Endothelial cell of umbilical vein (primary cell): Measurements from ENCODE around the gene TSNAX. TPM values are rescaled to one million over a fixed set of nuclear protein-coding genes. Genes with fewer than 3 reads are reported as not detected.

Experiments used
- BruUV-seq: library from RNA; stranded (reverse); fragments of 400-500 nt; replicated peaks from 2 replicates; lab custom pipeline; 2021; lab: Mats Ljungman, UMichigan
- CTCF ChIA-PET: fragments of 300-600, 350-600 bp; sonication (Branson Sonifier 250); formaldehyde crosslinking; loops from one replicate; lab custom pipeline; 2021; ENCODE audit warnings: antibody characterized with exemption, inconsistent platforms; lab: Charles Lee
- POLR2A ChIA-PET: fragments of 300-600, 350-600 bp; sonication (Branson Sonifier 250); formaldehyde crosslinking; loops from one replicate; lab custom pipeline; 2021; ENCODE audit warnings: antibody characterized with exemption, inconsistent platforms; lab: Charles Lee
- DNase-seq: peaks from one replicate; pipeline ENCODE4 v3.0.0-alpha.2; 2011; ENCODE audit warnings: low read depth, low spot score
- FAIRE-seq: peaks from 2 replicates; lab custom pipeline; 2011; peaks lifted over from hg19 to GRCh38; lab: Jason Lieb, UNC
- H2AFZ ChIP-seq: 2 replicates; pipeline ENCODE4 v1.6.0; 2012; ENCODE audit warnings: low read depth, low read length, control low read depth, inconsistent platforms
- H3K27ac ChIP-seq: 2 replicates; pipeline ENCODE4 v1.5.1; 2011; ENCODE audit warnings: low read depth, mild to moderate bottlenecking, control low read depth, low read length, moderate library complexity; ENCODE audit not compliant: insufficient read depth
- H3K27me3 ChIP-seq, 2 experiments: 2 replicates each; pipeline versions ENCODE4 v1.6.0 to v1.6.1; 2011; ENCODE audit warnings: low read length in 2 of 2, mixed read lengths in 1 of 2; ENCODE audit not compliant: control insufficient read depth in 2 of 2, insufficient read depth in 2 of 2
- H3K36me3 ChIP-seq, 2 experiments: 2 replicates in 1 of 2; 3 replicates in 1 of 2; pipeline ENCODE4 v1.5.1; 2011; ENCODE audit warnings: low read length in 2 of 2, mild to moderate bottlenecking in 1 of 2, moderate library complexity in 1 of 2; ENCODE audit not compliant: control insufficient read depth in 2 of 2, insufficient read depth in 2 of 2; ENCODE audit errors: extremely low read depth in 1 of 2
- H3K4me1 ChIP-seq: 3 replicates; pipeline ENCODE4 v1.5.1; 2011; ENCODE audit warnings: mild to moderate bottlenecking, low read length; ENCODE audit not compliant: control insufficient read depth, insufficient read depth; ENCODE audit errors: extremely low read depth
- H3K4me2 ChIP-seq: 2 replicates; pipeline ENCODE4 v1.6.1; 2011; ENCODE audit warnings: low read length, control low read depth, mixed read lengths; ENCODE audit not compliant: insufficient read depth
- H3K4me3 ChIP-seq, 3 experiments: fragments of 200-600 bp in 1 of 3; sonication (generic), shearing (Covaris generic) in 1 of 3; replicated peaks in 1 of 3; 2 replicates each; pipeline ENCODE4 v1.5.1; 2011 to 2016; ENCODE audit warnings: control low read depth in 3 of 3, low read length in 3 of 3, mild to moderate bottlenecking in 2 of 3, inconsistent platforms in 1 of 3, low read depth in 1 of 3, moderate library complexity in 1 of 3; ENCODE audit not compliant: insufficient read depth in 1 of 3
- H3K79me2 ChIP-seq: 2 replicates; pipeline ENCODE4 v1.6.0; 2012; ENCODE audit warnings: low read length, inconsistent platforms; ENCODE audit not compliant: control insufficient read depth, insufficient read depth
- H3K9ac ChIP-seq: replicated peaks from 2 replicates; pipeline ENCODE3; 2011; ENCODE audit warnings: low read length, control low read depth; ENCODE audit not compliant: insufficient read depth; ENCODE audit errors: extremely low read depth
- H3K9me1 ChIP-seq: replicated peaks from 3 replicates; pipeline ENCODE4 v1.6.0; 2011; ENCODE audit warnings: mild to moderate bottlenecking, low read length; ENCODE audit not compliant: control insufficient read depth, insufficient read depth; ENCODE audit errors: extremely low read depth
- H3K9me3 ChIP-seq: replicated peaks from 2 replicates; pipeline ENCODE4 v1.5.1; 2012; ENCODE audit warnings: low read length, inconsistent platforms; ENCODE audit not compliant: control insufficient read depth, insufficient read depth
- H4K20me1 ChIP-seq: replicated peaks from 2 replicates; pipeline ENCODE3; 2011; ENCODE audit warnings: mild to moderate bottlenecking, low read length; ENCODE audit not compliant: control insufficient read depth, insufficient read depth; ENCODE audit errors: extremely low read depth
- CTCF ChIP-seq, 2 donors: IDR thresholded peaks; 1 replicate in 1 of 2; 2 replicates in 1 of 2; pipeline ENCODE4 v1.5.1; 2011; ENCODE audit warnings: low read length in 2 of 2, mild to moderate bottlenecking in 2 of 2, moderate library complexity in 2 of 2, control low read depth in 1 of 2, inconsistent platforms in 1 of 2, low read depth in 1 of 2; ENCODE audit not compliant: insufficient read depth in 1 of 2; ENCODE audit errors: extremely low read depth in 1 of 2
- EZH2 ChIP-seq: IDR thresholded peaks from 2 replicates; pipeline ENCODE4 v1.6.1; 2012; ENCODE audit warnings: borderline replicate concordance, low read depth, mild to moderate bottlenecking, moderate library complexity, low read length, inconsistent platforms; ENCODE audit not compliant: severe bottlenecking
- FOS ChIP-seq: IDR thresholded peaks from 2 replicates; pipeline ENCODE4 v1.6.1; 2011; ENCODE audit warnings: mild to moderate bottlenecking, low read length, moderate library complexity, borderline replicate concordance; ENCODE audit not compliant: insufficient read depth
- GATA2 ChIP-seq: IDR thresholded peaks from 2 replicates; pipeline ENCODE4 v1.7.0; 2011; ENCODE audit warnings: low read depth, mild to moderate bottlenecking, moderate library complexity, mixed read lengths, low read length; ENCODE audit not compliant: insufficient read length, insufficient read depth
- JUN ChIP-seq: IDR thresholded peaks from 2 replicates; pipeline ENCODE4 v1.6.1; 2011; ENCODE audit warnings: borderline replicate concordance, low read depth; ENCODE audit not compliant: insufficient read length, insufficient read depth
- MYC ChIP-seq: IDR thresholded peaks from one replicate; pipeline ENCODE4 v1.6.1; 2011; ENCODE audit warnings: mild to moderate bottlenecking, low read depth, low read length
- POLR2A ChIP-seq: IDR thresholded peaks from 2 replicates; pipeline ENCODE4 v1.6.1; 2012; ENCODE audit warnings: low read depth, mild to moderate bottlenecking, control low read depth, low read length
- POLR2AphosphoS5 ChIP-seq: IDR thresholded peaks from 2 replicates; pipeline ENCODE4 v1.6.1; 2012; ENCODE audit warnings: low read depth, mild to moderate bottlenecking, control low read depth, low read length, moderate library complexity; ENCODE audit not compliant: insufficient read depth
- dilution Hi-C: fragments of 300-500 bp; cut with MboI; formaldehyde crosslinking; loops from one replicate; pipeline ENCODE4 v1.15.0; 2019; ENCODE audit warnings: low sequenced_read_pairs; ENCODE audit not compliant: extremely low pct_ligation_motif_present
- intact Hi-C: fragments of 100-400 bp; cut with micrococcal nuclease; formaldehyde crosslinking; loops from one replicate; pipeline ENCODE4 v1.10.0; 2022
- polyA plus RNA-seq, 4 experiments: library from polyadenylated mRNA; depleted of rRNA in 3 of 4; stranded (reverse) in 3 of 4; unstranded in 1 of 4; fragments of >200 nt; gene quantifications; 2 replicates each; pipeline versions ENCODE4 v1.2.1 to v1.2.3, GENCODE V29; 2011 to 2012; ENCODE audit warnings: missing spikeins in 1 of 4
- total RNA-seq: library from RNA; stranded (reverse); gene quantifications from 2 replicates; pipeline ENCODE4 v1.2.3, GENCODE V29; 2021
- TF ChIP-seq, protein P1 (sequence below): IDR thresholded peaks from 2 replicates; pipeline ENCODE4 v1.6.1; 2011; ENCODE audit not compliant: insufficient read depth, insufficient read length

Gene TSNAX
- total and polyA plus RNA-seq, 2 donors (not counting 3 experiments of a cell fraction or from before 2014, with no cell fraction given) = 6.3 to 26.3 TPM

DNA sequence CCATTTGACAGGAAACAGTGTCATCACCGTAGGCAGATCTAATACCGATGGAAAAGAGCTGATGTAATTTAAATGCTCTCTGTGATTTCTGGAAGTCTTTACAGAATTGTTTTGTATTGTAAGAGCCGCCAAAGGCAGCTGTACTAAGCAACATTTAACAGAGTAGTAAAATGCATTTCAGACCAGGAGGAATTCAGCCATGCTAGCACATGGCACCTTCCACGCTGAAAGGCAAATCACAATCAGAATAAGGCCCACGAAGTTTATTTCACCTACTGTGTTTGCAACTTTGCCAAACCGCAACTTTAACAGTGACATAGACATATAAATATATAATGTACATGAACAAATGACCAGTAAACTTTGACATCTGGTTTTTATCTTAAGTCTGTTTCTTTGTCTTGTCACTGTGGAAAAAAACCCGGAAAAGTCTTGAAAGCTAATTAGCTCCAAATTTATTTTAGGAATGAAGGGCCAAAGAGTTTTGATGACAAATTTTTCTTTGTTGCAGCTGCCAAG is 72.0 kb downstream of the TSNAX start:
- DNase-seq (peak; percentile 7), FAIRE-seq (no peak)
- H3K27me3 ChIP-seq = no peaks in the 10 kb centered on the region
- no peaks in the 10 kb centered on the region for H3K36me3 ChIP-seq
- no peaks in the 10 kb centered on the region for H4K20me1 ChIP-seq
- TF ChIP-seq CTCF (IDR thresholded peaks at IDR 0.05; ENCODE audit: extremely low read depth in 1 of 2, insufficient read depth in 1 of 2, low read depth in 1 of 2, low read length in 2 of 2) (no peak), MYC (no peak), GATA2 (no peak), POLR2AphosphoS5 (no peak), FOS (no peak), EZH2 (no peak), POLR2A (no peak), JUN (no peak)
- TF ChIP-seq, protein P1, sequence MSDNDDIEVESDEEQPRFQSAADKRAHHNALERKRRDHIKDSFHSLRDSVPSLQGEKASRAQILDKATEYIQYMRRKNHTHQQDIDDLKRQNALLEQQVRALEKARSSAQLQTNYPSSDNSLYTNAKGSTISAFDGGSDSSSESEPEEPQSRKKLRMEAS = no peak
- intact Hi-C loops = loop anchor here (5.0 to 10.0 kb wide), 4 partner anchors 207 to 1352 kb away; partner anchors contain the start of genes ARV1, NTPCR and TTC13
- peaks cover 8% of the 10 kb centered on the region for H3K4me1 ChIP-seq
- BruUV-seq = no TSS peak
- POLR2A ChIA-PET = no interaction called here
- H3K9me3 ChIP-seq = no peaks in the 10 kb centered on the region
- no peak overlapping the region for H2AFZ ChIP-seq
- H3K79me2 ChIP-seq = no peaks in the 10 kb centered on the region
- dilution Hi-C loops = no loop called here
- H3K9me1 ChIP-seq = no peaks in the 10 kb centered on the region
- no peak overlapping the region for H3K4me3 ChIP-seq
- H3K27ac ChIP-seq = no peak overlapping the region
- CTCF ChIA-PET = interaction anchor here (0.7 to 2.1 kb wide), 5 partner anchors 10 to 358 kb away, joined by 3 to 7 read pairs (median 5); no protein-coding TSS in a partner anchor
- no peak overlapping the region for H3K9ac ChIP-seq
- H3K4me2 ChIP-seq = no peak overlapping the region
